Measurements from ENCODE around the gene AP3D1. TPM values are rescaled to one million over a fixed set of nuclear protein-coding genes. Genes with fewer than 3 reads are reported as not detected.

AP3D1 gene
- total RNA-seq, 1 experiment from 2014 or later: 75.5 TPM

- intact Hi-C loops (cut with micrococcal nuclease; ENCODE audit: unreplicated experiment): no loop called here
- Histone ChIP-seq H4K20me1 (ENCODE audit: insufficient read depth) (no peaks in the 10 kb centered on the region), H2AFZ (no peak overlapping the region), H3F3A (ENCODE audit: insufficient read depth, low read depth) (no peaks in the 10 kb centered on the region), H3K79me2 (ENCODE audit: low read depth) (no peaks in the 10 kb centered on the region), H3K9me3 (ENCODE audit: insufficient read depth, low read depth) (no peaks in the 10 kb centered on the region), H3K27ac (no peak overlapping the region), H3K4me3 (no peak overlapping the region), H3K9me2 (ENCODE audit: insufficient read depth) (no peaks in the 10 kb centered on the region), H3K4me2 (no peak overlapping the region), H3K27me3 (ENCODE audit: insufficient read depth, low read depth) (no peaks in the 10 kb centered on the region), H3K36me3 (ENCODE audit: low read depth) (no peaks in the 10 kb centered on the region), H3K4me1 (replicated peaks; ENCODE audit: insufficient read depth) (no peaks in the 10 kb centered on the region)
- ChIA-PET CTCF (no interaction called here), POLR2A (ENCODE audit: unreplicated experiment) (no interaction called here)
- TF ChIP-seq EZH2 (IDR thresholded peaks at IDR 0.05; ENCODE audit: low read depth): no peak
- no peak for TF ChIP-seq CTCF (conservative IDR thresholded peaks at IDR 0.05)
- no peak for DNase-seq
- no TSS peak for BruUV-seq (replicated peaks)
Measured at GRCh38 chr19:2072757-2073551, 78.4 kb downstream of the AP3D1 start.

GRCh38 chr19:2070986-2071673 lies 80.2 kb downstream of the AP3D1 start:
- ChIA-PET POLR2A (ENCODE audit: unreplicated experiment) (interaction anchor here (0.6 kb wide), 1 partner anchor 540 kb away, joined by 5 read pairs; no protein-coding TSS in a partner anchor), CTCF (no interaction called here)
- H3K4me3 ChIP-seq: no peak overlapping the region
- no peaks in the 10 kb centered on the region for H4K20me1 ChIP-seq (ENCODE audit: insufficient read depth)
- intact Hi-C loops (cut with micrococcal nuclease; ENCODE audit: unreplicated experiment): no loop called here
- H3K4me2 ChIP-seq: no peak overlapping the region
- TSS peak; percentile 8 for BruUV-seq (replicated peaks)
- no peaks in the 10 kb centered on the region for H3K79me2 ChIP-seq (ENCODE audit: low read depth)
- H2AFZ ChIP-seq: no peak overlapping the region
- no peak overlapping the region for H3K27ac ChIP-seq
- no peaks in the 10 kb centered on the region for H3F3A ChIP-seq (ENCODE audit: insufficient read depth, low read depth)
- no peaks in the 10 kb centered on the region for H3K9me3 ChIP-seq (ENCODE audit: insufficient read depth, low read depth)
- no peak for DNase-seq
- H3K9me2 ChIP-seq (ENCODE audit: insufficient read depth): no peaks in the 10 kb centered on the region
- H3K36me3 ChIP-seq (ENCODE audit: low read depth): no peaks in the 10 kb centered on the region
- TF ChIP-seq CTCF (conservative IDR thresholded peaks at IDR 0.05) (no peak), EZH2 (IDR thresholded peaks at IDR 0.05; ENCODE audit: low read depth) (no peak)
- H3K27me3 ChIP-seq (ENCODE audit: insufficient read depth, low read depth): no peaks in the 10 kb centered on the region
- H3K4me1 ChIP-seq (replicated peaks; ENCODE audit: insufficient read depth): no peaks in the 10 kb centered on the region

DNA sequence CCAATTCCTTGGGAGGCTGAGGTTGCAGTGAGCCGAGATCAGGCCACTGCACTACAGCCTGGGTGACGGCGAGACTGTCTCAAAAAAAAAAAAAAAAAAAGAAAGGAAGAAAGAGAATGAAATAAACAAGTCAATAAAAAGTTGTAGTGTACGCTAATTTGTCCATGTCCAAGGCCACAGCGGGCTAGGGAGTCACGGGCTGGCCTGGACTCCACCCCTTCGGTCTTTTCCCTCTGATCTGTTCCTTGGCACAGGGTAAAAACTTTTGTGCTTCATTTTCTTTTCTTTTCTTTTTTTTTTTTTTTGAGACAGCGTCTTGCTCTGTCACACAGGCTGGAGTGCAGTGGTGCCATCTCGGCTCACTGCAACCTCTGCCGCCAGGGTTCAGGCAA lies 80.9 kb downstream of the AP3D1 start:
- BruUV-seq (replicated peaks): no TSS peak

More for the DNA sequence above, 80.9 kb downstream of the AP3D1 start:
- no peak overlapping the region for H3K4me2 ChIP-seq
- ChIA-PET POLR2A (ENCODE audit: unreplicated experiment) (interaction anchor here (0.6 kb wide), 1 partner anchor 541 kb away, joined by 5 read pairs; no protein-coding TSS in a partner anchor), CTCF (no interaction called here)
- H3F3A ChIP-seq (ENCODE audit: insufficient read depth, low read depth): no peaks in the 10 kb centered on the region
- no peaks in the 10 kb centered on the region for H3K27me3 ChIP-seq (ENCODE audit: insufficient read depth, low read depth)
- intact Hi-C loops (cut with micrococcal nuclease; ENCODE audit: unreplicated experiment): no loop called here
- no peak for DNase-seq
- H3K9me2 ChIP-seq (ENCODE audit: insufficient read depth): no peaks in the 10 kb centered on the region
- no peak overlapping the region for H3K27ac ChIP-seq
- H4K20me1 ChIP-seq (ENCODE audit: insufficient read depth): no peaks in the 10 kb centered on the region
- H3K4me1 ChIP-seq (replicated peaks; ENCODE audit: insufficient read depth): no peaks in the 10 kb centered on the region
- H3K9me3 ChIP-seq (ENCODE audit: insufficient read depth, low read depth): no peaks in the 10 kb centered on the region
- H3K36me3 ChIP-seq (ENCODE audit: low read depth): no peaks in the 10 kb centered on the region
- H2AFZ ChIP-seq: no peak overlapping the region
- H3K4me3 ChIP-seq: no peak overlapping the region
- H3K79me2 ChIP-seq (ENCODE audit: low read depth): no peaks in the 10 kb centered on the region
- TF ChIP-seq EZH2 (IDR thresholded peaks at IDR 0.05; ENCODE audit: low read depth) (no peak), CTCF (conservative IDR thresholded peaks at IDR 0.05) (no peak)

Measured in PC-9 (cell line).